B cell (primary cell): ENCODE data around the gene RUFY3. TPM values are rescaled to one million over a fixed set of nuclear protein-coding genes. Genes with fewer than 3 reads are reported as not detected.

Source experiments
- ATAC-seq: fragments of 200-7000 bp; cut with Tn5 transposase; one replicate; pipeline ENCODE4 v1.10.0; 2021; ENCODE audit warnings: low read depth, mild to moderate bottlenecking, moderate number of reproducible peaks, moderate library complexity
- CTCF ChIA-PET: fragments of 350-600 bp; sonication (Branson Sonifier 250); formaldehyde crosslinking; loops from one replicate; lab custom pipeline; 2021; ENCODE audit warnings: antibody characterized with exemption, inconsistent platforms; lab: Charles Lee
- POLR2A ChIA-PET: fragments of 350-600 bp; sonication (Branson Sonifier 250); formaldehyde crosslinking; loops from one replicate; lab custom pipeline; 2021; ENCODE audit warnings: antibody characterized with exemption; lab: Charles Lee
- DNase-seq: peaks from one replicate; pipeline ENCODE4 v3.0.0; 2013
- H2AFZ ChIP-seq: 2 replicates; pipeline ENCODE4 v1.6.1; 2012; ENCODE audit warnings: mild to moderate bottlenecking, low read depth, low read length; ENCODE audit not compliant: insufficient read depth, poor library complexity, severe bottlenecking
- H3K27ac ChIP-seq, 2 donors: 1 replicate in 1 of 2; 2 replicates in 1 of 2; pipeline ENCODE4 v1.5.1; 2012 to 2013; ENCODE audit warnings: low read length in 2 of 2, mild to moderate bottlenecking in 2 of 2, moderate library complexity in 1 of 2
- H3K27me3 ChIP-seq, 4 experiments: fragments of 200-600 bp in 1 of 4; sonication (generic) in 1 of 4; replicated peaks in 1 of 4; 1 replicate in 2 of 4; 2 replicates in 2 of 4; pipeline versions ENCODE4 v1.6.1 to v1.7.0; 2013 to 2016; ENCODE audit warnings: low read length in 3 of 4, mild to moderate bottlenecking in 2 of 4, mixed read lengths in 1 of 4, moderate library complexity in 1 of 4; ENCODE audit not compliant: insufficient read depth in 4 of 4, control insufficient read depth in 3 of 4; ENCODE audit errors: control extremely low read depth in 1 of 4
- H3K36me3 ChIP-seq, 2 experiments: replicated peaks in 1 of 2; 1 replicate in 1 of 2; 2 replicates in 1 of 2; pipeline versions ENCODE4 v1.6.1 to v1.7.1; 2013; ENCODE audit warnings: low read length in 1 of 2; ENCODE audit not compliant: insufficient read depth in 2 of 2, control insufficient read depth in 1 of 2; ENCODE audit errors: control extremely low read depth in 1 of 2, extremely low read depth in 1 of 2
- H3K4me1 ChIP-seq, 2 donors: fragments of 200-600 bp in 1 of 2; sonication (generic) in 1 of 2; 1 replicate in 1 of 2; 2 replicates in 1 of 2; pipeline versions ENCODE4 v1.5.1 to v1.6.1; 2013 to 2017; ENCODE audit warnings: low read length in 2 of 2; ENCODE audit not compliant: control insufficient read depth in 2 of 2, insufficient read depth in 2 of 2
- H3K4me2 ChIP-seq: replicated peaks from 2 replicates; pipeline ENCODE3; 2012; ENCODE audit warnings: mild to moderate bottlenecking, low read depth, low read length; ENCODE audit not compliant: poor library complexity, severe bottlenecking
- H3K4me3 ChIP-seq, 5 experiments: fragments of 200-600 bp in 1 of 5; sonication (generic) in 1 of 5; 1 replicate in 3 of 5; 2 replicates in 2 of 5; pipeline versions ENCODE4 v1.5.1 to v1.7.0; 2011 to 2016; ENCODE audit warnings: low read length in 4 of 5, mild to moderate bottlenecking in 4 of 5, low read depth in 2 of 5, control low read depth in 1 of 5, moderate library complexity in 1 of 5; ENCODE audit not compliant: insufficient read depth in 1 of 5; ENCODE audit errors: control extremely low read depth in 1 of 5, extremely low read depth in 1 of 5
- H3K79me2 ChIP-seq: fragments of 200-600 bp; sonication (generic); one replicate; pipeline ENCODE4 v1.6.0; 2016; ENCODE audit warnings: low read length; ENCODE audit not compliant: control insufficient read depth, insufficient read depth
- H3K9ac ChIP-seq: fragments of 200-600 bp; sonication (generic); 2 replicates; pipeline ENCODE4 v1.6.1; 2017; ENCODE audit warnings: mild to moderate bottlenecking, low read length, moderate library complexity
- H3K9me3 ChIP-seq, 3 donors: one replicate each; pipeline versions ENCODE4 v1.6.1 to v1.7.1; 2013; ENCODE audit warnings: low read length in 2 of 3; ENCODE audit not compliant: control insufficient read depth in 2 of 3, insufficient read depth in 1 of 3; ENCODE audit errors: control extremely low read depth in 1 of 3
- H4K20me1 ChIP-seq: 2 replicates; pipeline ENCODE4 v1.6.0; 2012; ENCODE audit warnings: mild to moderate bottlenecking, low read length; ENCODE audit not compliant: insufficient read depth, control insufficient read depth, poor library complexity, severe bottlenecking
- H3K27ac Mint-ChIP-seq: one replicate; pipeline ENCODE4 v1.8.0; 2021; ENCODE audit warnings: mixed read lengths
- H3K27me3 Mint-ChIP-seq: one replicate; pipeline ENCODE4 v1.8.0; 2021; ENCODE audit warnings: mixed read lengths
- H3K4me1 Mint-ChIP-seq: one replicate; pipeline ENCODE4 v1.8.0; 2021; ENCODE audit warnings: mixed read lengths
- H3K4me3 Mint-ChIP-seq: one replicate; pipeline ENCODE4 v1.8.0; 2021; ENCODE audit warnings: mixed read lengths
- H3K9me3 Mint-ChIP-seq: one replicate; pipeline ENCODE4 v1.8.0; 2022; ENCODE audit warnings: mixed read lengths; ENCODE audit not compliant: insufficient read depth
- EZH2 ChIP-seq: IDR thresholded peaks from 2 replicates; pipeline ENCODE4 v1.6.1; 2012; ENCODE audit warnings: borderline replicate concordance, low read depth, mild to moderate bottlenecking, moderate library complexity, low read length; ENCODE audit not compliant: insufficient read depth, poor library complexity, severe bottlenecking
- WGBS: methylation state at CpG from one replicate; pipeline ENCODE4 v1.1.5; 2013; ENCODE audit warnings: missing lambda C conversion rate; ENCODE audit not compliant: insufficient coverage; 5-methylcytosine and 5-hydroxymethylcytosine counted together
- intact Hi-C: fragments of 100-400 bp; cut with micrococcal nuclease; formaldehyde crosslinking; loops from one replicate; pipeline ENCODE4 v1.10.0; 2022
- polyA plus RNA-seq: library from polyadenylated mRNA; depleted of rRNA; stranded (reverse); fragments of >200 nt; gene quantifications from 2 replicates; pipeline ENCODE4 v1.2.3, GENCODE V29; 2012
- total RNA-seq, 2 donors: library from RNA; stranded (reverse); fragments of 120-200 nt in 1 of 2; gene quantifications; 1 replicate in 1 of 2; 2 replicates in 1 of 2; pipeline versions ENCODE4 v1.2.3 to v1.2.4, GENCODE V29; 2013 to 2022
- TF ChIP-seq, protein P1 (sequence below): fragments of 200-600 bp; IDR thresholded peaks from one replicate; pipeline ENCODE4 v1.8.0; 2022; ENCODE audit warnings: antibody characterized with exemption, mild to moderate bottlenecking

The RUFY3 gene
- total and polyA plus RNA-seq, 2 donors (not counting 1 experiment from before 2014, with no cell fraction given): 26.1 to 74.1 TPM

DNA sequence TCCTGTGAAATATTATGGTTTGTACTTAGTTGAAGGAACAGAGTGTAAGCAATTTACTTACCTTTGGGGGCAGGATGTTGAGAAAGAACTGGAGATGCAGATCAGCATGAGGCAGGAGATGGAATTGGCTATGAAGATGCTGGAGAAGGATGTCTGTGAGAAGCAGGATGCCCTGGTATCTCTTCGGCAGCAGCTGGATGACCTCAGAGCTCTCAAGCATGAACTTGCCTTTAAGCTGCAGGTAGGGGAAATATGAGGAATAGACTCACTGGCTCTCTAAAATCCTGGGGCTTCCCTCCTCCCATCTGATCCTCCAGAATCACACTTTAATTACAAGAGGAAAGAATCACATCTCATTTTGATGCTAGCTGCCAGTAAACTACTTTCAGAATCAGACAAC lies 67.0 kb downstream of the RUFY3 start:
- Histone ChIP-seq H3K4me3 (no peak overlapping the region), H2AFZ (no peak overlapping the region), H4K20me1 (no peaks in the 10 kb centered on the region), H3K27me3 (no peaks in the 10 kb centered on the region), H3K4me2 (no peak overlapping the region), H3K36me3 (peaks cover 8 to 42% of the 10 kb centered on the region in 2 experiments), H3K79me2 (no peaks in the 10 kb centered on the region), H3K4me1 (no peaks in the 10 kb centered on the region), H3K27ac (no peak overlapping the region), H3K9me3 (no peaks in the 10 kb centered on the region), H3K9ac (no peak overlapping the region)
- Mint-ChIP-seq H3K27me3 (no peaks in the 10 kb centered on the region), H3K4me1 (peaks cover 2% of the 10 kb centered on the region), H3K27ac (no peak overlapping the region), H3K4me3 (no peak overlapping the region), H3K9me3 (no peaks in the 10 kb centered on the region)
- WGBS: no CpG with 5 or more reads among the region's 1 CpG
- TF ChIP-seq, protein P1, sequence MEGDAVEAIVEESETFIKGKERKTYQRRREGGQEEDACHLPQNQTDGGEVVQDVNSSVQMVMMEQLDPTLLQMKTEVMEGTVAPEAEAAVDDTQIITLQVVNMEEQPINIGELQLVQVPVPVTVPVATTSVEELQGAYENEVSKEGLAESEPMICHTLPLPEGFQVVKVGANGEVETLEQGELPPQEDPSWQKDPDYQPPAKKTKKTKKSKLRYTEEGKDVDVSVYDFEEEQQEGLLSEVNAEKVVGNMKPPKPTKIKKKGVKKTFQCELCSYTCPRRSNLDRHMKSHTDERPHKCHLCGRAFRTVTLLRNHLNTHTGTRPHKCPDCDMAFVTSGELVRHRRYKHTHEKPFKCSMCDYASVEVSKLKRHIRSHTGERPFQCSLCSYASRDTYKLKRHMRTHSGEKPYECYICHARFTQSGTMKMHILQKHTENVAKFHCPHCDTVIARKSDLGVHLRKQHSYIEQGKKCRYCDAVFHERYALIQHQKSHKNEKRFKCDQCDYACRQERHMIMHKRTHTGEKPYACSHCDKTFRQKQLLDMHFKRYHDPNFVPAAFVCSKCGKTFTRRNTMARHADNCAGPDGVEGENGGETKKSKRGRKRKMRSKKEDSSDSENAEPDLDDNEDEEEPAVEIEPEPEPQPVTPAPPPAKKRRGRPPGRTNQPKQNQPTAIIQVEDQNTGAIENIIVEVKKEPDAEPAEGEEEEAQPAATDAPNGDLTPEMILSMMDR: no peak
- no peak for TF ChIP-seq EZH2
- ATAC-seq: no peak
- DNase-seq: no peak
- ChIA-PET CTCF (no interaction called here), POLR2A (no interaction called here)
- intact Hi-C loops: no loop called here

DNA sequence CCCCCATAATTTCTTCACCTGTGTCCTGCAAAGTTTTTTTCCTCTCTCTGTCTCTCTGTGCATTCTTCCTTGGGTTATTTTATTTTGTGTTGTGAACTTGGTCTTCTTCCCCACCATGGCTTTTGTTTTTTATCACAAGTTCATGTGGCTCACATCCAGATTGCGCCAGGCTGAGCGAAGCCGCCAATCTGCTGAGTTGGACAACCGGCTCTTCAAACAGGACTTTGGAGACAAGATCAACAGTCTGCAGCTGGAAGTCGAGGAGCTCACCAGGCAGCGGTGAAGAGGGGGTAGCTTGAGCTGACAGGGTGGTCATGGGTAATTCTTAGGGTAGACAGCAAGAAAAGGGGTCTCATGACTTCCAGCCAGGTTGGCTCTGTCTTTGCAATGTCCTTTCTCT lies 71.9 kb downstream of the RUFY3 start:
- no peaks in the 10 kb centered on the region for H4K20me1 ChIP-seq
- intact Hi-C loops: no loop called here
- WGBS: 100% methylated on average over 4 of the region's 6 CpGs
- H3K79me2 ChIP-seq: no peaks in the 10 kb centered on the region
- no peaks in the 10 kb centered on the region for H3K4me1 ChIP-seq
- H3K9ac ChIP-seq: no peak overlapping the region
- no peak for TF ChIP-seq EZH2
- TF ChIP-seq, protein P1: no peak
- H2AFZ ChIP-seq: no peak overlapping the region
- peaks cover 5 to 43% of the 10 kb centered on the region in 2 experiments for H3K36me3 ChIP-seq
- ATAC-seq (no peak), DNase-seq (no peak)
- H3K4me2 ChIP-seq: no peak overlapping the region
- ChIA-PET POLR2A (no interaction called here), CTCF (interaction anchor here (1.1 to 1.2 kb wide), 2 partner anchors 58 to 89 kb away, joined by 3 read pairs; no protein-coding TSS in a partner anchor)
- no peak overlapping the region for H3K27ac ChIP-seq
- peaks cover 2% of the 10 kb centered on the region for H3K9me3 Mint-ChIP-seq
- no peak overlapping the region for H3K4me3 ChIP-seq
- H3K4me1 Mint-ChIP-seq: peaks cover 2% of the 10 kb centered on the region
- H3K27ac Mint-ChIP-seq: no peak overlapping the region
- no peaks in the 10 kb centered on the region for H3K27me3 ChIP-seq
- no peak overlapping the region for H3K4me3 Mint-ChIP-seq
- H3K27me3 Mint-ChIP-seq: no peaks in the 10 kb centered on the region
- no peaks in the 10 kb centered on the region for H3K9me3 ChIP-seq
